ENCODE measurements around the gene LHFPL2.

LHFPL2 gene

GRCh38 chr5:78642701-78643100, 5.9 kb downstream of the LHFPL2 start:
- in situ Hi-C loops (cut with MboI; ENCODE audit: low sequenced_read_pairs), result no loop called here

GRCh38 chr5:78640662-78641474, 7.7 kb downstream of the LHFPL2 start:
- in situ Hi-C loops (cut with MboI; ENCODE audit: low sequenced_read_pairs), result no loop called here

GRCh38 chr5:78639791-78640190, 8.8 kb downstream of the LHFPL2 start:
- in situ Hi-C loops (cut with MboI; ENCODE audit: low sequenced_read_pairs), result no loop called here

GRCh38 chr5:78638973-78639669, 9.5 kb downstream of the LHFPL2 start:
- in situ Hi-C loops (cut with MboI; ENCODE audit: low sequenced_read_pairs), result no loop called here

- in situ Hi-C loops (cut with MboI; ENCODE audit: low sequenced_read_pairs), result no loop called here
Measured at GRCh38 chr5:78638423-78638822, 10.1 kb downstream of the LHFPL2 start.

- in situ Hi-C loops (cut with MboI; ENCODE audit: low sequenced_read_pairs), result no loop called here
Measured at GRCh38 chr5:78637468-78637867, 11.1 kb downstream of the LHFPL2 start.

GRCh38 chr5:78636682-78637081, 11.9 kb downstream of the LHFPL2 start:
- in situ Hi-C loops (cut with MboI; ENCODE audit: low sequenced_read_pairs), result no loop called here

- in situ Hi-C loops (cut with MboI; ENCODE audit: low sequenced_read_pairs), result no loop called here
Measured at GRCh38 chr5:78634634-78635033, 13.9 kb downstream of the LHFPL2 start.

- in situ Hi-C loops (cut with MboI; ENCODE audit: low sequenced_read_pairs), result no loop called here
Measured at GRCh38 chr5:78634229-78634628, 14.3 kb downstream of the LHFPL2 start.

- in situ Hi-C loops (cut with MboI; ENCODE audit: low sequenced_read_pairs), result no loop called here
Measured at GRCh38 chr5:78633700-78634099, 14.9 kb downstream of the LHFPL2 start.

GRCh38 chr5:78632467-78632866, 16.1 kb downstream of the LHFPL2 start:
- in situ Hi-C loops (cut with MboI; ENCODE audit: low sequenced_read_pairs), result no loop called here

- in situ Hi-C loops (cut with MboI; ENCODE audit: low sequenced_read_pairs), result no loop called here
Measured at GRCh38 chr5:78631931-78632330, 16.6 kb downstream of the LHFPL2 start.

GRCh38 chr5:78630047-78630446, 18.5 kb downstream of the LHFPL2 start:
- in situ Hi-C loops (cut with MboI; ENCODE audit: low sequenced_read_pairs), result no loop called here

- in situ Hi-C loops (cut with MboI; ENCODE audit: low sequenced_read_pairs), result no loop called here
Measured at GRCh38 chr5:78629624-78630023, 18.9 kb downstream of the LHFPL2 start.

- in situ Hi-C loops (cut with MboI; ENCODE audit: low sequenced_read_pairs), result no loop called here
Measured at GRCh38 chr5:78628270-78628992, 20.1 kb downstream of the LHFPL2 start.

- in situ Hi-C loops (cut with MboI; ENCODE audit: low sequenced_read_pairs), result no loop called here
Measured at GRCh38 chr5:78627766-78628165, 20.8 kb downstream of the LHFPL2 start.

- in situ Hi-C loops (cut with MboI; ENCODE audit: low sequenced_read_pairs), result no loop called here
Measured at GRCh38 chr5:78627175-78627574, 21.4 kb downstream of the LHFPL2 start.

GRCh38 chr5:78626009-78626571, 22.5 kb downstream of the LHFPL2 start:
- in situ Hi-C loops (cut with MboI; ENCODE audit: low sequenced_read_pairs), result no loop called here

GRCh38 chr5:78624992-78625391, 23.6 kb downstream of the LHFPL2 start:
- in situ Hi-C loops (cut with MboI; ENCODE audit: low sequenced_read_pairs), result no loop called here

GRCh38 chr5:78624011-78624541, 24.5 kb downstream of the LHFPL2 start:
- in situ Hi-C loops (cut with MboI; ENCODE audit: low sequenced_read_pairs), result no loop called here
